GM12801 (cell line): ENCODE results near the gene FKBP1A.

Experiments
- CTCF ChIP-seq: IDR thresholded peaks from one replicate; pipeline ENCODE4 v1.5.1; 2011; ENCODE audit warnings: control low read depth; ENCODE audit not compliant: insufficient read length; ENCODE audit errors: extremely low read depth

Gene FKBP1A

GRCh38 chr20:1367479-1367878, 25.4 kb downstream of the FKBP1A start:
- no peak for TF ChIP-seq CTCF

- TF ChIP-seq CTCF = no peak
Observed at GRCh38 chr20:1364106-1364505, 28.7 kb downstream of the FKBP1A start.

GRCh38 chr20:1363522-1363921, 29.3 kb downstream of the FKBP1A start:
- no peak for TF ChIP-seq CTCF

- TF ChIP-seq CTCF = no peak
Observed at GRCh38 chr20:1362484-1362883, 30.4 kb downstream of the FKBP1A start.

- no peak for TF ChIP-seq CTCF
Observed at GRCh38 chr20:1360094-1360846, 32.6 kb downstream of the FKBP1A start.

- TF ChIP-seq CTCF = no peak
Observed at GRCh38 chr20:1357921-1358671, 34.8 kb downstream of the FKBP1A start.

- TF ChIP-seq CTCF = no peak
Observed at GRCh38 chr20:1353956-1354355, 38.9 kb downstream of the FKBP1A start.
